AG04449 (cell line): ENCODE results near the gene R3HDM4.
A peak's percentile ranks its signal among the peaks of the same experiment; 100 is the strongest.

Experiments
- CTCF ChIA-PET: fragments of 350-600 bp; formaldehyde crosslinking; extraction: SDS; loops from one replicate; lab custom pipeline; 2021; ENCODE audit warnings: antibody characterized with exemption; lab: Yijun Ruan, JAX
- POLR2A ChIA-PET: fragments of 400-600, 350-600 bp; formaldehyde crosslinking; extraction: SDS; loops from one replicate; lab custom pipeline; 2020; ENCODE audit warnings: antibody characterized with exemption, inconsistent platforms; lab: Yijun Ruan, JAX
- DNase-seq: peaks from one replicate; pipeline ENCODE4 v3.0.0-alpha.2; 2010; ENCODE audit warnings: low read depth, low spot score
- H3K4me3 ChIP-seq: 2 replicates; pipeline ENCODE4 v1.5.1; 2011; ENCODE audit warnings: low read depth, mild to moderate bottlenecking, control low read depth, low read length
- TF ChIP-seq, protein P1 (sequence below): IDR thresholded peaks from one replicate; pipeline ENCODE4 v1.5.1; 2011; ENCODE audit warnings: mild to moderate bottlenecking, moderate library complexity, low read length, control low read depth, inconsistent platforms; ENCODE audit not compliant: insufficient read depth; ENCODE audit errors: missing control alignments

The R3HDM4 gene

GRCh38 chr19:927780-928401 is 14.9 kb upstream of the R3HDM4 start:
- ChIA-PET CTCF (interaction anchor here (1.5 kb wide), 2 partner anchors 43 to 56 kb away, joined by 4 to 11 read pairs; partner anchors contain the start of gene WDR18), POLR2A (interaction anchor here (1.0 kb wide), 1 partner anchor 57 kb away, joined by 3 read pairs; no protein-coding TSS in a partner anchor)
- TF ChIP-seq, protein P1, sequence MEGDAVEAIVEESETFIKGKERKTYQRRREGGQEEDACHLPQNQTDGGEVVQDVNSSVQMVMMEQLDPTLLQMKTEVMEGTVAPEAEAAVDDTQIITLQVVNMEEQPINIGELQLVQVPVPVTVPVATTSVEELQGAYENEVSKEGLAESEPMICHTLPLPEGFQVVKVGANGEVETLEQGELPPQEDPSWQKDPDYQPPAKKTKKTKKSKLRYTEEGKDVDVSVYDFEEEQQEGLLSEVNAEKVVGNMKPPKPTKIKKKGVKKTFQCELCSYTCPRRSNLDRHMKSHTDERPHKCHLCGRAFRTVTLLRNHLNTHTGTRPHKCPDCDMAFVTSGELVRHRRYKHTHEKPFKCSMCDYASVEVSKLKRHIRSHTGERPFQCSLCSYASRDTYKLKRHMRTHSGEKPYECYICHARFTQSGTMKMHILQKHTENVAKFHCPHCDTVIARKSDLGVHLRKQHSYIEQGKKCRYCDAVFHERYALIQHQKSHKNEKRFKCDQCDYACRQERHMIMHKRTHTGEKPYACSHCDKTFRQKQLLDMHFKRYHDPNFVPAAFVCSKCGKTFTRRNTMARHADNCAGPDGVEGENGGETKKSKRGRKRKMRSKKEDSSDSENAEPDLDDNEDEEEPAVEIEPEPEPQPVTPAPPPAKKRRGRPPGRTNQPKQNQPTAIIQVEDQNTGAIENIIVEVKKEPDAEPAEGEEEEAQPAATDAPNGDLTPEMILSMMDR: no peak
- H3K4me3 ChIP-seq: peak overlapping the region; percentile 85
- no peak for DNase-seq

DNA sequence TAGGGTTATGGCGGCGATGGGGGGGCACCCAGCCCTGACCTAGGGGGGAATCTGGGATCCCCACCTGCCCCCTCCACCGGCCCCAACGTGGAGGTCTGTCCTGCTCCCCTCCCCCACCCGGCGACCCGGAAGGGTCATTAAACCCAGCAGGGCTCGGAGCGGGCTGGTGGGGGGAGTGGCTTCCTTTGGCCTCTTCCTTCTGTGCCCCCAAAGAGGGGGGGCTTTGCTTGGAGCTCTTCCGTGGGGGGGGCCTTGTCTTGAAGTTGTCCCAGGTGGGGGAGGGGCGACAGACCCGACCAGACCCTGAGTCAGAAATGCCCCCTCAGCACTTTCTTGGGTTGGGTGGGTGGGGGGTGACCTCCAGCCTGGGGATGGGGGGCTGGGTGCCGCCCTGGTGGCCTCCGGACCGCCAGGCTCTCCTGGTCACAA is 14.3 kb upstream of the R3HDM4 start:
- TF ChIP-seq, protein P1: no peak
- CTCF ChIA-PET: interaction anchor here (1.5 kb wide), 2 partner anchors 43 to 56 kb away, joined by 4 to 11 read pairs; partner anchors contain the start of gene WDR18
- no peak for DNase-seq
- H3K4me3 ChIP-seq: peak overlapping the region; percentile 85
- POLR2A ChIA-PET: interaction anchor here (1.0 kb wide), 1 partner anchor 58 kb away, joined by 3 read pairs; no protein-coding TSS in a partner anchor

DNA sequence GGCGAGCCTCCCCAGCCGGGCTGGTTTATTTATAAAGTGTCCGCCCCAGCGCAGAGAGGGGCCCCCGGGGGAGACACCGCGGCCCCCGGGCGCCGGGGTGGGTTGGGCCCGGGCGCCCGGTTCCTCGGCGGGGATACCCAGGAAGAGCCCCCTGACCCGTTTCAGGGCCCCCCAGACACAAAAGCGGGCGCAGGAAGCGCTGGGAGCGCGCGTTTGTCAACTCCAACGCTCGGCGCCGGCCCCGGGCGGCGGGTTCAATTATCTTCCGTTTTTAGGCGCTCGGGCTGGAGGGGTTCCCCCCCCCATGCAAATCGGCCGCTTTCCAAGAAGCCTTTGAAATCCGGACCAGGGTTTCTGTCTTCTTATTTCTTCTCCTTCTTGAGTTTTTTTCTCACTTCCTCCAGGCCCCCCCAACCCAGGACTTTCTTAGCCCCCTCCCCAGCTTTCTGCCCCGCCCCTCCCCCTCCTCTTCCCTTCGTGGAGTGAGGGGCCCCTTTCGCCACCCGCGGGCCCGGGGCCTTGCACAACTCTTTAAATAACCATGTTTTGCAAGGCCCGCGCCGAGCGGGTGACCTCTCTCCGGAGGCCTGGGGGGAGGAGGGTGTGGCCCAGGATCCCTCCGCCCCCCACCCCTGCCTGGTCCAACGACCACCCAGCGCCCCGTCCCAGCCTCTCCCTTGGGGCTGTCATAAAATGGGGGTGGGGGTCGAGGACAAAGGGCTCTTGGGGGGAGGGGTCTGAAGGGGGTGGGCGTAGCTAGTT is 13.8 kb upstream of the R3HDM4 start:
- ChIA-PET POLR2A (interaction anchor here (1.0 kb wide), 1 partner anchor 58 kb away, joined by 3 read pairs; no protein-coding TSS in a partner anchor), CTCF (interaction anchor here (1.5 kb wide), 2 partner anchors 44 to 57 kb away, joined by 4 to 11 read pairs; partner anchors contain the start of gene WDR18)
- peak overlapping the region; percentile 85 for H3K4me3 ChIP-seq
- DNase-seq: no peak
- TF ChIP-seq, protein P1: no peak

GRCh38 chr19:926323-926588 is 13.2 kb upstream of the R3HDM4 start:
- TF ChIP-seq, protein P1: no peak
- CTCF ChIA-PET: no interaction called here
- DNase-seq: no peak
- peak overlapping the region; percentile 85 for H3K4me3 ChIP-seq
- POLR2A ChIA-PET: no interaction called here

DNA sequence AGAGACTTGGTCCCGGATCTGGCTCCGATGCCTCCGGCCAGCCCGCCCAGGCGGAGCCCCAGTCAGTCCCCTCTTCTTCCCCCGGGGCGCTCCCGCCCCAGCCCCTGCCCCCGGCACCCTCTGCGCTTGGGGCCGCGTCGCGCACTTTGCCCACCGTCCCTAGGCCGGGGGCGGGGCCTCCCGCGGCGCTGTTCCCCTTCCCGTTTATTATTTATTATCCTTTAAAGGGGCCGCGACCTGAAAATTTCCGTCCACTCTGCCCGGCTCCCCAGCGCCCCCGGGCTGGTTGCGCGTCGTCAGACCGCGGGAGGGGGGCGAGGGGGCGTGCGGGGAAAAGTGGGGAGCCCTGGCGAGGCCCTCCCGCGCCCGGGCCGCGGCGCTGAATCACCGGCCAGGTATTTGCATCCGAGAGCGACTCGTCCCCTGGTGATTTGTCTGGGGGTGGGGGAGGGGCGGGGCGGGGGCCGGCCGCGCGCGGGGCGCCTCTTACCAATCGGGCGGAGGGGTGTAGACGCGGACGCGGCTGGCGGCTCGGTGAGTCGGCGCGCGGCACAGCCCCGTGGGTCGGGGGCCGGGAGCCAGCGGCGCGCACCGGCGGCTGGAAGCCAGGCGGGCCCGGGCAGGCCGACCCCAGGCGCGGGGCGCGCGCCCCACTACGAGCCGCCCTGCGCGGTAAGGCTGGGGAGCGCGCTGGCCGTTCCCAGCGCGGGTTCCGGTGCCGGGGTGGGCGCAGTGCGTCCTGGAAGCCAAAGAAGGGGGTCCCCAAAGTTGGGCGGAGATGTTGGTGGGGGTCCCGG is 12.7 kb upstream of the R3HDM4 start, which contains the start of gene ARID3A:
Gene ARID3A (plus strand): TSS at position 510 of the 797 bp plus-strand sequence. CDS start 3,494 bp downstream, outside the sequence.
- TF ChIP-seq, protein P1: no peak
- CTCF ChIA-PET: interaction anchor here (1.2 to 8.9 kb wide), 2 partner anchors 56 to 82 kb away, joined by 5 to 259 read pairs; partner anchors contain the start of gene WDR18
- POLR2A ChIA-PET: interaction anchor here (1.7 kb wide), 1 partner anchor 59 kb away, joined by 11 read pairs; the partner anchor contains the start of gene WDR18
- H3K4me3 ChIP-seq: peak within 1 kb of the TSS; percentile 85
- no peak for DNase-seq
